HG03103 (cell line): ENCODE measurements around the gene PER3.

Source experiments
- ATAC-seq: cut with Tn5 transposase; IDR thresholded peaks from one replicate; pipeline ENCODE4 v1.9.1; 2021; ENCODE audit warnings: low read depth; ENCODE audit not compliant: unreplicated experiment

PER3 gene

GRCh38 chr1:7827126-7827955 lies 43.2 kb downstream of the PER3 start:
- ATAC-seq, result no peak

GRCh38 chr1:7831458-7831857 lies 47.4 kb downstream of the PER3 start:
- ATAC-seq, result no peak

DNA sequence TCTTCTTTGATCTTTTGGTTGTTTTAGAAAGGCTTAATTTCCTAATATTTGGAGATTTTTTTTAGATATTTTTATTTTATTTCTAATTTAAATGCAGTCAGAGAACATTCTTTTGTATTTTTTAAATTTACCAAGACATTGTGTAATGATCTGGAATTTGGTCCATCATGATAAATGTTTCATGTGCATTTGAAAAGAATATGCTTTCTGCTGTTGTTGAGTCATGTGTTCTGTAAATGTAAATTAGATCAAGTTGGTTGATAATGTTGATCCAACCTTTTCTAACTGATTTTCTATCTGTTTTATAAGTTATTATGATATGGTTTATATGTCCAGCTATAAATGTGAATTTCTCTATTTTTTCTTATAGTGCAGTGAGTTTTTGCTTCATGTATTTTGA lies 48.9 kb downstream of the PER3 start:
- no peak for ATAC-seq

DNA sequence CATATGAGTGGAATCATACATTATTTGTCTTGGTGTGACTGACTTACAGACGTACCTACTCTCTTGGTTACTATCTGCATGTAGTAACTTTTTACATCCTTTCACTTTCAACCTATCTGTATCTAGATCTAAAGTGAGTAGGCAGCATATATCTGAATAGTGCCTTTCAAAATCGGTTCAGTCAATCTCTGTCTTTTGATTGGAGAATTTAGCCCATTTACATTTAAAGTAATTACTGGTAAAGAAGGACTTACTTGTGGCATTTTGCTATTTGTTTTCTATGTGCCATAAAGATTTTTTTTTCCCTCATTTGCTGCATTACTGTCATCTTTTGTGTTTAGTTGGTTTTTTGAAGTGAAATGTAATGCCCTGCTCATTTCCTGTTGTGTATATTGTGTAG lies 54.6 kb downstream of the PER3 start:
- ATAC-seq, result no peak

DNA sequence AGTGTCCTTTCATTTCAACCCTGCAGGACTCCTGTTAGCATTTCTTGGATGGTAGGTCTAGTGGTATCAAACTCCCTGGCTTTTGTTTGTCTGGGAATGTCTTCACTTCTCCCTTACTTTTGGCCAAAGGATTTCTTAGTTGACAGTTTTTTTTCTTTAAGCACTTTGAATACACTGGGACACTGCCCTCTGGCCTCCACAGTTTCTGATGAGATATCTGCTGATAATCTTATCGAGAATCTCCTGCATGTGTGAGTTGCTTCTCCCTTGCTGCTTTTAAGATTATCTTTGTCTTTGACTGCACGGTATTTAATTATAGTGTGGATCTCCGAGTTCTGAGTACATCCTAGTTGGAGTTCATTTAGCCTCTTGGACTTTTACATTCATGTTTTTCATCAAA lies 55.4 kb downstream of the PER3 start:
- ATAC-seq, result no peak

GRCh38 chr1:7842517-7842916 lies 58.4 kb downstream of the PER3 start:
- no peak for ATAC-seq

DNA sequence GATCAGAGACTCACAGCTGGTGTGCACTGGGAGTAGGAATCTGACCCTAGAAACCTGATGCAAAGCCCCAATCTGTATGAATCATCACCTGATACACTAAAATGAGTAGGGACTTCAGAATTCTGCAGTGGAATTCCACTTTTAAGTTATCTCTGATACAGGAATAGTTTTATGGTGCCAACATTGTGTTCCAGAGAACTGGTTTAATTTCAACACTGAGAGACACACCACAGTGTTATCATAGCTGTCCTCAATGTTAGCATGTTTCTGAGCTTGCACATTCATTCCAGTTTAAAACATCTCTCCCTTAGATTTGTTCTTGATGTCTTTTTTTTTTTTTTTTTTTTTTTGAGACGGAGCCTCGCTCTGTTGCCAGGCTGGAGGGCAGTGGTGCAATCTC lies 61.7 kb downstream of the PER3 start:
- no peak for ATAC-seq

DNA sequence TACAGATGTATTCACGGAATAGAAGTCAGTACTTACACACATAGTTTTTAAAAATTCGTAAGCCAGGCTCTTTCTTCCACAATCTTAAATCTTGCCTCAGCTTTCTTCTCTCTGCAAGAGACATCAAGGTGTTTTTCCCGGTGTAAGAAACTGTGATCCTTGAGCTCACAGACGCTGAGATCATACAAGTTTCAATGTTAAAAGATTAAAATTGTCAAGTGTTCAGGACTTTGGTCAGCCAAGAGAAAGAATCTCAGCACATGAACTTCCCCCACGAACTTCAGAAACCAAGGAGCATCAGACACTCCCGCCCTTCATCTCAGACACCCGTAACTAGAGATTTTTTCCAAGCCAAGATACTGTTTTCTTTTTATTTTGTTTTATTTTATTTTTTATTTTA lies 62.6 kb downstream of the PER3 start:
- ATAC-seq, result no peak

DNA sequence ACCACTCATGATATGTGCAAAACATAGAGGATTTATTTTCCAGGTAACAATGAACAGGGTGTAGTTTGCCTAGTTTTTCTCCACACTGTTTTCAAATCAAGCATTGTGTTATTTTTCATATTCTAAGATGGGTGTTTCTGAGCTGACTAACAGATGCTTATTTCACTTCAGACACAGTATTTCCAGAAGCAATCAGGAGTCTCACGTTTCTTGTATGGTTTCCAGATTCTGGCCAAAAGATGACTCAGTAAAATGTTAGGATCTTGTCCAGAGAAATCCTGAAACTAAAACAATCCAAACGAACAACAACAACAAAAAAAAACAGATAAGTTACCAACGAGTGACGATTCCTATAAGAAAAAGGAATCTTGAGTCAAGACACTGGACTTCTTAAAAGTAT lies 63.5 kb downstream of the PER3 start:
- no peak for ATAC-seq

GRCh38 chr1:7850786-7851185 lies 66.7 kb downstream of the PER3 start:
- no peak for ATAC-seq

- no peak for ATAC-seq
These were observed 69.0 kb downstream of the PER3 start, which contains the start of gene UTS2 for GRCh38 chr1:7852804-7853683. Gene UTS2 (minus strand): TSS chr1:7853065. CDS start chr1:7853003, 62 bp downstream.

GRCh38 chr1:7853684-7854026 lies 69.6 kb downstream of the PER3 start:
- ATAC-seq, result no peak

- ATAC-seq, result no peak
These were observed 72.3 kb downstream of the PER3 start for GRCh38 chr1:7856345-7856744.

DNA sequence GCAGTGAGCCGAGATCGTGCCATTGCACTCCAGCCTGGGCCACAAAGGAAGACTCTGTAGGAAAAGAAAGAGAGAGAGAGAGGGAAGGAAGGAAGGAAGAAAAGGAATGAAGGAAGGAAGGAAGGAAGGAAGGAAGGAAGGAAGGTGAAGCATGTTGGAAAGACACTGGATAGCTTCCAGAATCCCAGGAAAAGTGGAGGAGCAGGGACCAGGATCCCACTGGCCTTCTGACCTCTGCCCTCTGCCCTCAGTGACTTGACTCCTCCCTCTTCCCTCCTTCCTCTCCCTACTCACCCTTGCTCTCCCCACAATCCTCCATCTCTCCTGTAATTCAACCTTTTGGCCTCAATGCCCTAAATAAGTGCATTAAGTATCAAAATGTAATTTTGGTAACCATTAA lies 72.9 kb downstream of the PER3 start:
- no peak for ATAC-seq

DNA sequence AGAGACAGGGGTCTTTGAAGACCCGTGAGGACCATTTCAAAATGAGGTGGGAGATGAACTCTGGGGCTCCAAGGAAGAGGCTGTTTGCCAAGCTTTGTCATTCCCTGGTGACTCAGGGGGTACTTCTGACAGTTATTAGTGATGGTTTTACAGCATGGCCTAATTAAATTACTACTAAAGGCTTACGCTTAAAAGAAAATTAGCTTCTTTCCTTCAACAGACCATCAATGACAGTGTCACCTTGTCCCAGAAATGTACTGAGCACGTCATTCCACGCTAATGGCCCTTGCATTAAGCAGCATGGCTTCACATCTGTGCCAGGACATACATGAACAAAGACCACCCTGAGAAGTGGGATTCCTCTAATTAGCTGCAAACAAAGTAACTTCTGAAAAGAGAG lies 73.9 kb downstream of the PER3 start:
- ATAC-seq, result no peak

GRCh38 chr1:7859406-7859805 lies 75.3 kb downstream of the PER3 start:
- ATAC-seq, result no peak

GRCh38 chr1:7860130-7860529 lies 76.0 kb downstream of the PER3 start:
- no peak for ATAC-seq

DNA sequence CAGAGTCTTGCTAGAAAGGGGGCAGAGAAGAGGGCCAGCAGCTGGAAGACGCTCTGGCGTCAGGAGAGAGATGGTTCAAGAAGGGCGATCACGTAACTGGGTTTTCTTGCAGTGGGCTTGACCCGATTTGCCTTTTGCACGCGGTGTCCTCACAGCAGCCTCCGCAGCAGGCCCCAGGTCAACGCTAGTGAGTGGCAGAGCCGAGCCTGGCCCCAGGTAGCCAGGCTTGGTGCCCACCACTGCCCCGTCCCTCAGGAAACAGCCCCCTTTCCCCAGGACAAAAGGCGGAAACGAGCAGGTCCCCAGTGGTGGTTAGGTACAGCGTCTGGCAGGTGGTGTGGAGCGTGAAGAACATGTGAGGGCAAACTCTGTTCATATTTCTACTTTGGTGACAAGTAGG lies 77.4 kb downstream of the PER3 start:
- no peak for ATAC-seq

- ATAC-seq, result no peak
These were observed 78.3 kb downstream of the PER3 start for GRCh38 chr1:7862211-7863060.

DNA sequence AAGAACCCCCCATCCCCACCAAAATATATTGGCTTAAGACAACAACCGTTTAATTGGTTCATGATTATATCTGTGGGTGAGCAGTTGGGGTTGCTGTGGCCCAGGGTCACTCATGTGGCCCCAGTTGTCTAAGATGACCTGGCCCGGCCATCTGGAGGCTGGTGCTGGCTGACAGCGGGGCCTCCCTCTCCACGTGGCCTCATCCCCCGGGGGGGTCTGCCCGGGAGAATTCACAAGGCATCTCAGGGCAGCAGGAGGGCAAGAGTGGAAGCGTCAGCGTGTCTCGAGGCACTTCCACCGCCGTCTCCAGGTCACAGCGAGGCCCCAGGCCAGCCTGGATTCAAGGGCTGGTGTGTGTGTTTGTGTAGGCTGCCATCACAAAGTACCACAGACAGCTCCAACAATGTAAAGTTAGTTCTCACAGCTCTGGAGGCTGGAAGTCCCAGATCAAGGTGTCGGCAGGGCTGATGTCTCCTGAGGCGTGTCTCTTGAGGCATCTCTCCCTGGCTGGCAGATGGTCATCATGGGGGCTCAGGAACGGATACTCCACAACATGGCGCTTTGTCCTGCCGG lies 79.8 kb downstream of the PER3 start:
- no peak for ATAC-seq

DNA sequence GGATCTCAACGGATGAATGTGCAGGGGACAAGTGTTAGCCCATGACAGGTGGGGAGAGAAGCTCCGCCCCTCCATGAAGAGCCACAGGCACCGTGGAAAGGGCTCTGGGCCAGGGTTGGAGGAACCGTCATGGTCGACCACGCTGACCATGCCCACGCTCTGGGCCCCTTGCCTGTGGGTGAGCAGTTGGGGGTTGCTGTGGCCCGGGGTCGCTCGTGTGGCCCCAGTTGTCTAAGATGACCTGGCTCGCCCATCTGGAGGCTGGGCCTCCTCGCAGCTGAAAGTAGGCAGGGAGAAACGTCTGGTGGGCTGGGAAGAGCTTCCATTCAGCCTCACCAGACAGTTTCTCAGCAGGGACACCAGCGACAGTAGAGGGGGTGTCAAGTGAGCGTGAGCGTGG lies 81.9 kb downstream of the PER3 start:
- no peak for ATAC-seq
